GM12878 (cell line): ENCODE data around the gene GPC6. TPM values are rescaled to one million over a fixed set of nuclear protein-coding genes. Genes with fewer than 3 reads are reported as not detected.

Experiments used
- ATAC-seq: fragments of 200-7000 bp; cut with Tn5 transposase; 3 replicates; pipeline ENCODE4 v1.9.1; 2020; ENCODE audit warnings: mild to moderate bottlenecking, moderate library complexity
- BruUV-seq: library from RNA; stranded (reverse); fragments of 400-500 nt; replicated peaks from 2 replicates; lab custom pipeline; 2021; lab: Mats Ljungman, UMichigan
- CTCF ChIA-PET: fragments of 300-600 bp; sonication (Branson Sonifier 250); formaldehyde crosslinking; extraction: SDS; loops from one replicate; lab custom pipeline; 2021; ENCODE audit warnings: inconsistent platforms; lab: Yijun Ruan, JAX
- POLR2A ChIA-PET: fragments of 350-600 bp; formaldehyde crosslinking; extraction: SDS; loops from one replicate; lab custom pipeline; 2021; ENCODE audit warnings: inconsistent platforms; lab: Charles Lee
- RAD21 ChIA-PET: fragments of 300-600 bp; sonication (Branson Sonifier 250); formaldehyde crosslinking; loops from one replicate; lab custom pipeline; 2023; ENCODE audit warnings: antibody characterized with exemption; ENCODE audit not compliant: unreplicated experiment; lab: Charles Lee
- SMC1A ChIA-PET: fragments of 300-600 bp; sonication (Branson Sonifier 250); formaldehyde crosslinking; loops from one replicate; lab custom pipeline; 2023; ENCODE audit not compliant: unreplicated experiment, uncharacterized antibody; lab: Charles Lee
- DNase-seq: peaks from one replicate; pipeline ENCODE4 v3.0.0-alpha.2; 2011; ENCODE audit warnings: low read depth, low spot score
- FAIRE-seq: peaks from 3 replicates; lab custom pipeline; 2011; peaks lifted over from hg19 to GRCh38; lab: Jason Lieb, UNC
- H2AFZ ChIP-seq: 2 replicates; pipeline ENCODE4 v1.6.0; 2011; ENCODE audit warnings: low read depth, low read length, control low read depth; ENCODE audit not compliant: control insufficient read depth
- H3K27ac ChIP-seq: 2 replicates; pipeline ENCODE4 v1.5.1; 2011; ENCODE audit warnings: control low read depth; ENCODE audit not compliant: control insufficient read depth, insufficient read depth
- H3K27me3 ChIP-seq, 2 experiments: replicated peaks in 1 of 2; 2 replicates each; pipeline versions ENCODE4 v1.6.0 to v1.6.1; 2011; ENCODE audit warnings: low read length in 1 of 2; ENCODE audit not compliant: control insufficient read depth in 2 of 2, insufficient read depth in 2 of 2
- H3K36me3 ChIP-seq, 2 experiments: 2 replicates each; pipeline ENCODE4 v1.5.1; 2011; ENCODE audit warnings: low read length in 1 of 2; ENCODE audit not compliant: control insufficient read depth in 2 of 2, insufficient read depth in 2 of 2
- H3K4me1 ChIP-seq: 2 replicates; pipeline ENCODE4 v1.6.1; 2011; ENCODE audit warnings: mild to moderate bottlenecking, low read length, moderate library complexity, mixed read lengths; ENCODE audit not compliant: control insufficient read depth, insufficient read depth
- H3K4me2 ChIP-seq: 2 replicates; pipeline ENCODE4 v1.6.0; 2011; ENCODE audit warnings: control low read depth; ENCODE audit not compliant: control insufficient read depth, insufficient read depth
- H3K4me3 ChIP-seq: fragments of 200-600 bp; sonication (generic); 2 replicates; pipeline ENCODE4 v1.5.1; 2016
- H3K79me2 ChIP-seq: 2 replicates; pipeline ENCODE4 v1.6.0; 2011; ENCODE audit warnings: low read length; ENCODE audit not compliant: control insufficient read depth, insufficient read depth
- H3K9ac ChIP-seq: 2 replicates; pipeline ENCODE4 v1.8.0; 2011; ENCODE audit warnings: low read length, control low read depth, mixed read lengths; ENCODE audit not compliant: control insufficient read depth, insufficient read depth
- H3K9me3 ChIP-seq: replicated peaks from 3 replicates; pipeline ENCODE4 v1.5.1; 2011; ENCODE audit warnings: mild to moderate bottlenecking, low read length; ENCODE audit not compliant: control insufficient read depth, insufficient read depth
- H4K20me1 ChIP-seq: 2 replicates; pipeline ENCODE4 v1.6.0; 2011; ENCODE audit not compliant: control insufficient read depth, insufficient read depth
- BCL11A ChIP-seq: IDR thresholded peaks from 2 replicates; pipeline ENCODE4 v1.6.1; 2011; ENCODE audit warnings: low read depth, low read length
- BHLHE40 ChIP-seq, 2 experiments: fragments of 450-650 bp in 1 of 2; IDR thresholded peaks; 2 replicates each; pipeline ENCODE4 v1.6.1; 2011 to 2017; ENCODE audit warnings: low read depth in 2 of 2, borderline replicate concordance in 1 of 2, improper control_type of control experiment in 1 of 2, low read length in 1 of 2, mild to moderate bottlenecking in 1 of 2
- HDAC2 ChIP-seq: fragments of 200-600 bp; sonication (generic); IDR thresholded peaks from 2 replicates; pipeline ENCODE4 v1.6.1; 2017
- HDAC6 ChIP-seq: fragments of 200-600 bp; sonication (generic); IDR thresholded peaks from one replicate; pipeline ENCODE4 v1.8.0; 2017; ENCODE audit warnings: antibody characterized with exemption; ENCODE audit not compliant: unreplicated experiment
- MAX ChIP-seq: IDR thresholded peaks from 2 replicates; pipeline ENCODE4 v1.6.1; 2012; ENCODE audit warnings: low read depth, low read length, improper control_type of control experiment
- MLLT1 ChIP-seq: fragments of 450-650 bp; IDR thresholded peaks from 2 replicates; pipeline ENCODE4 v1.6.1; 2016; ENCODE audit warnings: mild to moderate bottlenecking
- MTA2 ChIP-seq: fragments of 450-650 bp; IDR thresholded peaks from 2 replicates; pipeline ENCODE4 v1.6.1; 2016; ENCODE audit warnings: low read depth, mild to moderate bottlenecking, moderate library complexity
- NR2F1 ChIP-seq: fragments of 450-650 bp; conservative IDR thresholded peaks from 2 replicates; pipeline ENCODE4 v1.6.1; 2017; ENCODE audit warnings: mild to moderate bottlenecking
- PML ChIP-seq: IDR thresholded peaks from 2 replicates; pipeline ENCODE4 v1.6.1; 2012; ENCODE audit warnings: low read length, inconsistent platforms
- POLR2AphosphoS5 ChIP-seq: IDR thresholded peaks from 2 replicates; pipeline ENCODE4 v1.6.1; 2011; ENCODE audit warnings: mild to moderate bottlenecking, low read length, inconsistent platforms
- RCOR1 ChIP-seq: conservative IDR thresholded peaks from 2 replicates; pipeline ENCODE4 v1.6.1; 2012; ENCODE audit warnings: low read depth, low read length, improper control_type of control experiment
- SREBF2 ChIP-seq: IDR thresholded peaks from 2 replicates; pipeline ENCODE4 v1.6.1; 2012; ENCODE audit warnings: mild to moderate bottlenecking, low read length
- STAT1 ChIP-seq: fragments of 450-650 bp; conservative IDR thresholded peaks from 2 replicates; pipeline ENCODE4 v1.6.1; 2014; ENCODE audit warnings: antibody characterized with exemption, mild to moderate bottlenecking
- STAT3 ChIP-seq: IDR thresholded peaks from 2 replicates; pipeline ENCODE4 v1.6.1; 2011; ENCODE audit warnings: low read depth, low read length, improper control_type of control experiment
- ZNF687 ChIP-seq: fragments of 450-650 bp; IDR thresholded peaks from 2 replicates; pipeline ENCODE4 v1.6.1; 2017; ENCODE audit warnings: mild to moderate bottlenecking, moderate library complexity
- WGBS: methylation state at CpG from one replicate; pipeline ENCODE4 v1.1.6; 2016; ENCODE audit warnings: low lambda C conversion rate; ENCODE audit not compliant: insufficient replicate concordance, insufficient coverage; ENCODE audit errors: missing lambda C conversion rate; 5-methylcytosine and 5-hydroxymethylcytosine counted together
- in situ Hi-C: fragments of 300-500 bp; cut with MboI; formaldehyde crosslinking; loops from 9 replicates; pipeline ENCODE4 v1.14.3; 2018; ENCODE audit warnings: mixed read lengths
- intact Hi-C: fragments of 100-400 bp; cut with micrococcal nuclease; formaldehyde crosslinking; loops from one replicate; pipeline ENCODE4 v1.14.2; 2022; ENCODE audit not compliant: unreplicated experiment
- polyA plus RNA-seq, 11 experiments: library from polyadenylated mRNA; depleted of rRNA in 4 of 11; unstranded in 6 of 11; stranded (reverse) in 5 of 11; fragments of >200 nt; fragmentation: Nextera tagmentation in 4 of 11; fragmentation: Illumina TruSeq in 1 of 11; extraction: Ambion mirVana in 4 of 11; extraction: Trizol in 1 of 11; gene quantifications; 1 replicate in 1 of 11; 2 replicates in 10 of 11; pipeline versions ENCODE4 v1.2.1 to v1.2.3, GENCODE V29; 2011 to 2016; ENCODE audit warnings: inconsistent platforms in 2 of 11, missing spikeins in 2 of 11, low read depth in 1 of 11
- total RNA-seq, 4 experiments: library from RNA; depleted of rRNA in 3 of 4; stranded (reverse); fragments of >200 nt in 3 of 4; fragmentation: Illumina TruSeq in 1 of 4; extraction: Trizol in 1 of 4; gene quantifications; 2 replicates each; pipeline versions ENCODE4 v1.2.1 to v1.2.3, GENCODE V29; 2013 to 2021

Gene GPC6
- total and polyA plus RNA-seq, 10 of the 15 experiments (the other 5 are each of a cell fraction or from before 2014, with no cell fraction given) = 0.03 to 0.04 (median 0.03) TPM; not detected in 7

GRCh38 chr13:93951951-93952350 lies 725.3 kb downstream of the GPC6 start:
- CTCF ChIA-PET = no interaction called here
- no peaks in the 10 kb centered on the region for H3K9me3 ChIP-seq
- ATAC-seq (no peak), FAIRE-seq (no peak), DNase-seq (no peak)
- 9% methylated on average over 1 of the region's 1 CpG for WGBS
- TF ChIP-seq BHLHE40 (IDR thresholded peaks at IDR 0.05; ENCODE audit: borderline replicate concordance in 1 of 2, low read depth in 2 of 2, low read length in 1 of 2) = no peak
- TF ChIP-seq ZNF687 = no peak
- TF ChIP-seq SREBF2 = no peak
- no peak for TF ChIP-seq RCOR1
- no peak for TF ChIP-seq MAX
- no peak for TF ChIP-seq MTA2
- TF ChIP-seq BCL11A = no peak
- TF ChIP-seq POLR2AphosphoS5 = no peak
- no peak for TF ChIP-seq NR2F1
- no peak for TF ChIP-seq PML
- TF ChIP-seq HDAC6 = no peak
- no peak for TF ChIP-seq STAT3
- TF ChIP-seq MLLT1 = no peak
- TF ChIP-seq HDAC2 = no peak
- TF ChIP-seq STAT1 = no peak
- intact Hi-C loops (no loop called here), in situ Hi-C loops (no loop called here)
- POLR2A ChIA-PET = no interaction called here
- no peaks in the 10 kb centered on the region for H3K36me3 ChIP-seq
- H3K79me2 ChIP-seq = no peaks in the 10 kb centered on the region
- no peak overlapping the region for H3K27ac ChIP-seq
- RAD21 ChIA-PET = no interaction called here
- no peak overlapping the region for H3K4me3 ChIP-seq
- no peak overlapping the region for H2AFZ ChIP-seq
- no TSS peak for BruUV-seq
- no peak overlapping the region for H3K9ac ChIP-seq
- no peaks in the 10 kb centered on the region for H3K27me3 ChIP-seq
- H4K20me1 ChIP-seq = no peaks in the 10 kb centered on the region
- no peaks in the 10 kb centered on the region for H3K4me1 ChIP-seq
- SMC1A ChIA-PET = no interaction called here
- H3K4me2 ChIP-seq = no peak overlapping the region
